ENCODE measurements around the gene PLEKHH3.
"Not testable (repeated sequence)": the region's sequence is repeated elsewhere in the genome, so short reads cannot be mapped to it uniquely, and the experiment has no call there.

Gene PLEKHH3

DNA sequence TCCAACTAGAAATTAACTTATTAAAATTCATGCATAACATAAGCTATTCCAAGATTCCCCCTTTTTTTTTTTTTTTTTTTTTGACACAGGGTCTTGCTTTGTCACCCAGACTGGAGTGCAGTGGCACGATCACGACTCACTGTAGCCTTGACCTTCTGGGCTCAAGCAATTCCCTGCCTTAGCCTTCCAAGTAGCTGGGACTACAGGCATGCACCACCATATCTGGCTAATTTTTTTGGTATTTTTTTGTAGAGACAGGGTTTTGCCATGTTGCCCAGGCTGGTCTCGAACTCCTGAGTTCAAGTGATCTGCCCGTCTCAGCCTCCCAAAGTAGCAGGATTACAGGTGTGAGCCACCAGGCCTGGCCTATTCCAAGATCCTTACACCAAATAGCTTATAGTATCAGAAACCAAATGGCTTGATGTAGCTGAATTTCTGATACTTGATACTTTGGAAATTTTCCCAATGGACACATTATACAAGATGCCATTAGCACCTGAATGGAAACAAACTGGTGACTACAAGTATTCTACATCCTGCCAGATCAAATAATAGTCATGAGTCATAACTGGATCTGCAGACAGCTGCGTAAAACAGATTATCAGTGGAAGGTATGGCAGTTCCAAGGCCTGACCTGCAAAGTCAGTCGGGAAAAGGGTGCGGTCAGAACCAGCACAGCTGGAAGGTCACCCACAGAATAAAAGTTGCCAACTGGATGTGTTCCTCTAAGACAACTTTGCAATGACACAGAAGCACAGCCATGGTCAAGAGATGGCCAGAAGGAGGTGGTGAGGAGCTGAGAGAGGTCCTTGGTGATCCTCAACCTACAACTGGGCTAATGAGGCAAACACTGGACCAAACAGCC lies 52.8 kb downstream of the PLEKHH3 start:
- DNase-seq = no peak

GRCh38 chr17:42623271-42623670 lies 53.5 kb downstream of the PLEKHH3 start:
- DNase-seq = no peak

DNA sequence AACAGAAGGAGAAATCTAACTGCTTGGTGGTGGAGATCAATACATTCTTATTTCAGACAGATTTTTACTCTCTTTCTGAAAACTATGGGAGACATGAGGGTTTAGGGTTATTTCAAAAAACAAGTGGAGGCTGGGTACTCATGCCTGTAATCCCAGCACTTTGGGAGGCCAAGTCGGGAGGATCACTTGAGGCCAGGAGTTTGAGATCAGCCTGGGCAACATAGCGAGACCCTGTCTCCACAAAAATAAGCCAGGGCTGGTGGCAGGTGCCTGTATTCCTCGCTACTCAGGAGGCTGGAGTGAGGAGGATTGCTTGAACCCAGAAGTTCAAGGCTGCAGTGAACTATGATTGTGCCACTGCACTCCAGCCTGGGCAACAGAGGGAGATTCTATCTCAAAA lies 54.8 kb downstream of the PLEKHH3 start:
- not testable (repeated sequence) for DNase-seq

DNA sequence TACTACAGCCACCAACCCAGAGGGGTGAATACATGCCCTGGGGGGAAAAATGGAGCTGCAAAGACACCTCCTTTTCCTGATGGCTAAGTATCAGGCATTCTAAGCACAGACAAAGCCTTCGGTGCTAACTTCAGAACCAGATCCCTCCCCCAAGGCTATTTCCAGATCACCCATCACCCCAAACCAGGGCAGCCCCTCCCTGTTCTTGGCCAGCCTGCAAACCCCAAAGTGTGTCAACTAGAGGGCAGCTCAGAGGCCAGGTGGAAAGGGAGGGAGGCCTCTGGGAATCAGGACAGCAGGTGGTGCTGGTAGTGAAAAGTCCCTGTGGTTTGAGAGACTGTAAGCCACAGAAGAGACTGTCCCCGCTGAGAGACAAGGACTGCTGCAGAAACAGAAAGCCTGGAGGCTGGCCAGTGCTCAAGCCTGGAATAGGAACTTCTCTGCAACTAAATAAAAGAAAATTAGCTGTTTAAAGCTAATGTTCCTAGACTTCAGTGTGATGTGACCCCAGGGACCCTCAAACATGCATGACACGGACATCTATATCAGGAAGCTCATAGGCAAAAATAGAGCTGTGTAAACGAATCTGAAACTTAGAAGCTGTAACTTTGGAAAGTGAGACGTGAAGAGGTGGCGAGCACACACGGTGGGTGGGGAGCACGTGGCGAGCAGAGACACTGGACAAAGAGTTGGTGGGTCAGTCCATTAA lies 58.2 kb downstream of the PLEKHH3 start:
- DNase-seq = no peak

DNA sequence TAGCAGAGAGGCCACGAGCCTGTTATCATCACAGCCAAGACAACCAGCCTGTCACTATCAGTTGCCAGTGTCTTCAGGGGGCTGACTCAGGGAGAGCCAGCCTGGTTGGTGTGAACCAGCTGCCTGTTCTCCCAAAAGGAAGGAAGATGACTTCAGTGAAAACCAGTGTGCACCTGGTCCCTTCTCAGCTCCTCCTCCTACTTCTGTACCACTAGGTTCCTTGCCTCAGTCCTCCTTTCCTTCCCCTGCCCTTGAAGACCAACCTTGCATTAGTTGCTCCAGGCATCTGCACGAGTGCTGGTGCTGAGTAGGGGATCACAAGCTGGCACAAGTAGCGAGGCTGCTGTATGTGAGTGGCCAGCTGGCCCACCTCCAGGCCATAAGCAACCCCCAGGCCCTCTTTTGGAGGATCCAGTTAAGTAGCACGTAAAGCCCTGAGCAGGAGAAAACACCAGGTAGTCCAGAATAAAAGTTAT lies 58.8 kb downstream of the PLEKHH3 start:
- DNase-seq = no peak
